Activated CD8-positive, alpha-beta memory T cell treated with anti-CD3 and anti-CD28 coated beads for 4 hours (primary cell): ENCODE results near the gene ZNF750.
A peak's percentile ranks its signal among the peaks of the same experiment; 100 is the strongest.

Experiments
- DNase-seq, 2 donors: peaks; one replicate each; pipeline ENCODE4 v3.0.0-alpha.2; 2020; ENCODE audit warnings: low read depth in 2 of 2

Gene ZNF750

DNA sequence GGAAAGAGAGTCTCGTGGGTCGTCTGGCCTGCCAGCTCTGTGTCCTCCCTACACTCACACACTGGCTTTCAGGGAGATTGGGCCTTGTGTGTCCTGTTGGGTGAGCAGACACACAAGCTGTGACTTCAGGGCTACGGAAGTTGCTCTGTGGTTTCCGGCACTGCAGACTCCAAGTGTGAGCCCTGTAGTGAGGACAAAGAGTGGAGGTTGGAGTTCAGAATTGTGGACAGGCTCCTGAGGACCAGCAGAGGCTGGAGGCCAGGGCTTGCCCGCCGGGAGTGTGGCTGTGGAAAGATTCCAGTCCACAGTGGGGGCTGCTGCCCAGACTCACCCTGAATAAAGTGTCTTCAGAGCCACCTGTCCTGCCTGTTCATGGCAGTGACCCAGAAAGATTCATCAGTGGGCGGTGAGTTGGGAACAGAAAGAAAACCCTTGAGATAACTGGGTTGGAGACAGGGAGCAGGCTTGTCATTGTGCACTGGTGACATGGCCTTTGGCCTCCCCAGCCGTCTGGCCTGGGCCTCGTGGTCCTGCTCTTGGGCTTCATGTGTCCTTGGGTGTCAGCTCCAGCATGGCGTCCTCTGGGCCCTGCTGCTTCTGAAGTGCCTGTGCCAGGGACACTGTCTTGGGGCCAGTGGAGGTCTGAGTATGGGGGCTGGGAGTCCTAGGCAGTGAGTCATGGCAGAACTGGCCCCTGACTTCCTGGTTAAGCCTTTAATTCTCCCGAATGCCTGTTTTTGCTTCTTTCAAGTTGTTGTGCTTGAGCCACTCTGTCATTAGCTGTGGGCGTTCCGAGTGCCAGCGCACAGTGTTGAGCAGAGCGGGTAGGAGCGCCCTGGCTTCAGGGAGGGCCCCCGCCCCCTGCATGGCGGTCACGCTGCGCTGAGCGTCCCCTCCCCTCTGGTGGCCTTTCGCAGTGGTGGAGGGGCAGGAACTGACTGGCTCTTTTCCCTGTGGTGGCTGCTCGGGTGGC lies 19.9 kb upstream of the ZNF750 start:
- peak; percentile 25 to 35 for DNase-seq

DNA sequence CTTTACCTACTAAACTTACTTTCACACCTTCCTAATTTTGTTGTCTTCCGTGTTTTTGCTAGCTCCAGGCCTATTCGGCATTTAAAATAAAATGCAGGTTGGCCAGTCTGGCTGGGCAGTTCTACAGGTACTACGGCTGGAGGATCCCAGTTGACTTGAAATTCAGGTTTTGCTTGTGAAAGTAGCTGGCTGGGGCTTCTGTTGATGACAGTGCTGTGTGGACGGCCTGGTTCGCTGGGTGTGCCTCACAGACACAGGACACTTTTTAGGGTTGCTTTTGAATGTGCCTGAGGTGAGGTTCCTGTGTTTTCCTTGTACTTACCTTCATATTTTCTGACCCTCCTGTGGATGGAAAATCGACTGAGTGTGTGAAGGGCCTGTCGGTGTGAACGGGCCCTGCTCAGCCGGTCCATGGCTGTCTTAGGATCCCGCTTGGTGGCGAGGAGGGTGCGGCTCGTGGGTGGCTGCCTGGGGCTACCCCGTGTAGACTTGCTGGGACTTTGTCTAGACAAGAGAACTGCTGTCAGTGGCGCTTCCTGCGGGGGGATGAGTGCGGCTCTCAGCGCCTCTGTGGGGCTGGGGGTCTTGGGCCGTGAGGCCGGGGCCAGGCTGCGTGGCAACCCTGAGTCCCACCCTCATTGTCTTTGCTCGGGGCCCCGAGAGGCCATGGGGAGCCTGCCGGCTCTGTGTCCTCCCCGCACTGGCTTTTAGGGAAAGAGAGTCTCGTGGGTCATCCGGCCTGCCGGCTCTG lies 18.7 kb upstream of the ZNF750 start:
- no peak for DNase-seq

DNA sequence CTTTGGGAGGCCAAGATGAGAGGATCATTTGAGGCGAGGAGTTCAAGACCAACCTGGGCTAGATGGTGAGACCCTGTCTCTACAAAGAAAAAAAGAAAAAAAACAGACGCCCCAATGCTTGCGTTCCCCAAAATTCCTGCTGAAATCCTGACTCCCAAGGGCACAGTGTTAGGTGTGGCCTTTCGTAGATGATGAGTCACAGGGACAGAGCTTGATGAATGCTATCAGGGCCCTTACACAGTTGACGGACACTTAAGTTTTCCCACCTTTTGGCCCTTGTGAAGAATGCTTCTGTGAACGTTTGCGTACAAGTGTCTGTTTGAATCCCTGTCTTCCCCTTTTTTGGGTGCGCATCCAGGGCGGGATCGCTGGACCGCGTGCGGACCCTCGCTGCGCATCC lies 16.5 kb upstream of the ZNF750 start:
- no peak for DNase-seq

- no peak for DNase-seq
These were observed 14.4 kb upstream of the ZNF750 start for GRCh38 chr17:82854226-82854625.

DNA sequence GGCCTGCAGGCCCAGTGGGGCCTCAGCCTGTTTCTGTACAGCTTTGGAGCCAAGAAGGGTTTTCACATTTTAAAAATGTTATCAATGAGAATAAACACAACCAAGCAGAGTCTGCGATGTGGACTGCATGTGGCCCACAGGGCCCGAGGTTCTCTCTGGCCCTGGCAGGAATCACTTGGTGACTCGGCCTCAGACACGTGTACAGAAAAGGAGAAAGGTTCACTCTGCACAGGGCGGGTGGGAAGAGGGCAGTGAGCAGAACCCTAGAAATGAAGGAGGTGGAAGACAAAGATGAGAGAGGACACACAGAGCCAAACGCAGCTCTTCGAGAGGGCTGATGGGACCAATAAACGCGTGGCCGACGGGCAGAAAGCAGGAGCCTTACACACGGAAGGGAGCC lies 11.6 kb upstream of the ZNF750 start:
- no peak for DNase-seq

- no peak for DNase-seq
These were observed 9.5 kb upstream of the ZNF750 start for GRCh38 chr17:82849076-82849945.

DNA sequence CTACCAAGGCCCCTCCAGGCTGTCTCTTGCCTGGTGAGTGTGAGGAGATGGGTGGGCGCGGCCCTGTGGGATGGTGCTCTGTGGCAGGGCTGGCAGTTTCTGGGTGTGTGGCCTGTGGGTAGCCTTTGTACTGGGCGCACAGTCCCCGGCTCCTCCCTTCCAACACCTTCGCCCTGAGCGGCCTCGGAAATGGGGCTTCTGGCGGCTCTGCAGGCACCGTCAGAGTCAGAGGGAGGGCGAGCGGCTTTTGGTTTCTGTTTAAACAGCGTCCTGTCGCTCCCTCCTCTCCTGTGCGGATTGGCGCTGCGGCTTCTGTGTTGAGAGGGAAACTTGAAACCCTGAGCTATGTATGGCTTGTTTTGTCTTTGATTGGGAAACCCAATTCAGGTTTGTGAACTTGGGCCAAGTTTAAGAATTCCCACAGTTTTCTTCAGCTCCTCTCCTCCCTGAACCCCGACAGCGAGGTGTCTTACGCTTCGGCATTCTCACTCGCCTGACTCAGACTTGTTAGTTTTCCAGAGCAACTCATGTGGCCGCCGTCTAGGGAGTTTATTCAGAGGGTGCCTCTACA lies 8.3 kb upstream of the ZNF750 start:
- peak in 1 of 2 donors; percentile 31 for DNase-seq

DNA sequence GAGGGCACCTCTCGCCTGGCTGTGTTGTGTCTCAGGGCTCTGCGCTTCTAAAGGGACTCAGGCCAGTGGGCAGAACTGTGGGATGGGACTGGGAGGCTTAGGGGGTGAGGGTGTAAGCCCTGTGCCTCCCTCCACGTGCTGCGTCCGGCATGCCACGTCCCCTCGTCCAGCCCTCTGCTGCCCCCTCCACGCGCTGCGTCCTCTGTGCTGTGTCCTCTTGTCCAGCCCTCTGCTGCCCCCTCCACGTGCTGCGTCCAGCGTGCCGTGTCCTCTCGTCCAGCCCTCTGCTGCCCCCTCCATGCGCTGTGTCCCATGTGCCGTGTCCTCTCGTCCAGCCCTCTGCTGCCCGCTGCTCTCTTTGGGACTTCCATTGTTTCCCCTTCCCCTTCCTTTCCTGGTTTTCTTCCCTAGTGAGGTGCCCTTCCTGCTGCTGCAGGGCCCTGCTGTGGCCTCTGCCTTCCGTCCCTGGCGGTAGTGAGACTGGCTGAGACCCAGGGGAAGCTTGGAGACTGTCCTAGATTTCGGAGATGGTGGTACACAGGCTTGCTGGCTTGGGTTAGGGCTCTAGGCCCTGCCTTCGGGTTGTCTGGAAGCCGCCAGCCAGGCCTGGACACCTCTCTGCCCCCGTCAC lies 6.4 kb upstream of the ZNF750 start:
- DNase-seq, result no peak

GRCh38 chr17:82845163-82845807 lies 5.5 kb upstream of the ZNF750 start:
- no peak for DNase-seq

GRCh38 chr17:82844796-82845162 lies 5.0 kb upstream of the ZNF750 start:
- DNase-seq, result no peak

DNA sequence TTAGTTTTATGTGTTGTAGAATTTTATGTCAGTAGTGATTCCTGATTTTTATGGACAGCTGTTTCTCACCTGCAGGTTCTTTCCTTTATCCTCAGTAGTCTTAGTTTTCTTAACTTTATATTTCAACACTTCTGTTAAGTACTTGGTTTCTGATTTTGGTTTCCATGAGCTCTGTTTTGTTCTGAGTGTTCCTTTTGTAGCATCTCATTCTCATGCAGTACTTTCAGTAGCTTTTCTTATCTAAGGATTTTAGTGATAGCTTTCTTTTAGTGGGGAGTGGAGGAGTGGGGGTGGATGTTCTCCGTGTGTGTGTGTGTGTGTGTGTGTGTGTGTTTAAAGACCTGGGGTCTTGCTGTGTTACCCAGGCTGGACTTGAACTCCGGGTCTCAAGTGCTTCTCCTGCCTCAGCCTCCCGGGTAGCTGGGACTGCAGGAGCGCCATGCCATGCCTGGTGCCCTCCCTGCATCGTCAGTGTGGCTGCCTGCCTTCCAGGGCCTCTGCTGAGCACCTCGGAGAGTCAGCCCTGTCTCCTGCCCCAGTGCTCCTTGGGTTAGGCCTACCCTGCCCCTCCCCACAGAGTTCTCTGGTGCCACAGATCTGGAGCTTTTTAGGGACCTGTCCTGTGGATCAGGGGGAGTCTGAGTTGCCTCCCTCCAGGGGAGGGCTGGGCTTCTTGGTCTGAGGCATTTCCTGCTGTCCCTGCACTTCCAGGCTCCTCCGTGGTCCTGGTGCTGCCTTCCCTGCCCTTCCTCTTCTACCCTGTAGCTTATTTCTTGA lies 4.3 kb upstream of the ZNF750 start:
- no peak for DNase-seq

- no peak for DNase-seq
These were observed 2.2 kb upstream of the ZNF750 start for GRCh38 chr17:82841921-82842596.

DNA sequence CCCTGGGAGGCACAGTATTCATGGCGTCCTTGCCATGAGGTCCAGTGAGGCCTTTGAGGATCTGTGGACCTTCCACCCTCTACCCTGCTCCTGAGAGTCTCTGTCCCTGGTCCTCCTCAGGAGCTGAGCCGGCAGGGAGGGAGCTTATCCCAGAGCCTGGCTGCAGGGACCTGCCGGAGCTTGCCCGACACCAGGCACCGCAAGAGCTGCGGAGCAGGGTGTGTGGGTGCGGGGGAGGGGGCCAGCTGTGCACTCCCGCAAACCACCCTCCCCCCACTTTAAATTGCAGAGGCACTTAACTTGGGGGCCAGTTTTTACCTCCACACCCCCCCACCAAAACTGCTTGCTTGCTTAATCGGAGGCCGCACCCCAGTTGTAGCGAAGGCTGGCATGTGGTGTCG lies 609 bp upstream of the ZNF750 start:
- DNase-seq, result no peak

GRCh38 chr17:82838386-82839063 lies 1.3 kb downstream of the ZNF750 start:
- no peak for DNase-seq

- DNase-seq, result no peak
These were observed 2.1 kb downstream of the ZNF750 start for GRCh38 chr17:82837586-82838320.

DNA sequence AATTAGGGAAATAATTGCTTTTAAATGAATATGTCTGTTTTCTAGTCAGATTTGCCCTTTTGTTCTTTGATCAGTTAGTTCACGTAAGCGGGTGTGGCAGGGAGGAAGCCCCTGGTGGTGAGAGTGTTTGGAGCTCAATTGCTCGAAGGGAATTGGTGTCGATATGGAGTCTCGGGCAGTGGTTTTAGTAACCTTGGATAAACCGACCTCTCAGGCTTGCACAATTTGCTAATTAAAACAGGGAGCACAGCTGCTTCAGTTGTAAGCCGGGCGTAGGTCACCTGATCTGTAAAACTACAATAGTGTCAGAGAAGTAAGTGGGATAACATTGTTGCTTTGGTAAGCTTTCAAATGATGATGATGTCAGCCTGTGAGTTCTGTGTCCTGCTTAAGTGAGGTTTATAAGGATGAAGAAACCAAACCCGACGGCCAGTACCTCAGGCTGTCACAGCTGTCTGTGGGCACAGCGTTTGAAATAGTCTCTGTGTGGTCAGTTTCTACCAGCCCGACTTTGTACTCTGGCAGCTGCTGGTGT lies 2.9 kb downstream of the ZNF750 start:
- no peak for DNase-seq

GRCh38 chr17:82835766-82836512 lies 3.9 kb downstream of the ZNF750 start:
- no peak for DNase-seq
